Umbilical cord (tissue), 2 donors: Measurements from ENCODE around the gene RFTN2. TPM values are rescaled to one million over a fixed set of nuclear protein-coding genes. Genes with fewer than 3 reads are reported as not detected.

Source experiments
- DNase-seq: peaks from one replicate; pipeline ENCODE4 v3.0.0-alpha.2; 2015; ENCODE audit warnings: low spot score
- total RNA-seq: library from RNA; depleted of rRNA; stranded (reverse); fragments of >200 nt; gene quantifications from one replicate; pipeline ENCODE4 v1.2.3, GENCODE V29; 2014; ENCODE audit warnings: low replicate concordance; ENCODE audit not compliant: insufficient read depth

The RFTN2 gene
- total RNA-seq, 1 donor from 2014 or later, result 18.1 TPM

- DNase-seq, result no peak
These were observed 126.8 kb downstream of the RFTN2 start for GRCh38 chr2:197548582-197548981.

GRCh38 chr2:197547163-197547900, 128.1 kb downstream of the RFTN2 start:
- DNase-seq, result no peak

DNA sequence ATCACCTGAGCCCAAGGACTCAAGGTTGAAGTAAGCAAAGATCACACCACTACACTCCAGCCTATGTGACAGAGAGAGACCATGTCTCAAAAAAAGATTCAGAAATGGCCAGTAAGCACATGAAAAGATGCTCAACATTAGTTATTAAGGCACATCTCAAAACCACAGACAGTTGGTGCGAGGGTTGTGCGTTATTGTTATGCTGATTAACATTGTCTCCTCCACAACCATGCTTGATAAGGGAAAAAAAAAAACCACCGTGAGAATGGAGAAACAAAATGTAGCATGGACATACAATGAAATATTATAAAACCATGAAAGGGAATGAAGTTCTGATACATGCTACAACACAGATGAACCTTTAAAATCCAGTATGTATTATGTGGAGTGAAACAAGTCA, 132.2 kb downstream of the RFTN2 start:
- DNase-seq, result no peak

DNA sequence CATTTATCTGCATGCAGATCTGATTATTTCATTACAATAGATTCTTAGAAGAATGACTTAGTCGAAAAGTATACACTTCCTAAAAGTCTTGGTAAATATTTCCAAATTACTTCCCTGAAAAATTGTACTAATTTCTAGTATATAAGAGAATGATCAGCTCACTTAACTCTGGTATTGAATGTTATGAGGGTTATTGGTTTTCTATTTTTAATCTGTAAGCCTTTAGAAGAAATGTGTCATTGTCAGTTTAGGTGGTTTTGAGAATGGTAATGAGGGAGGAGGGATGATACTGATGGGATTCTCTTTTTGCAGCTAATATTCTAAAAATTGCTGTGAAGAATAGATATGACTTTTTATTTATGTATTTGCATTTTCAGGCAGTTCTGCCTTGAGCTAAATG, 135.7 kb downstream of the RFTN2 start:
- no peak for DNase-seq

GRCh38 chr2:197538412-197538811, 137.0 kb downstream of the RFTN2 start:
- no peak for DNase-seq

Other genes starting within 250 kb of the RFTN2 start
- 306 TPM for gene SF3B1, start 240.6 kb downstream of the RFTN2 start, total RNA-seq
- gene COQ10B, start 222.0 kb downstream of the RFTN2 start, total RNA-seq, result 41.7 TPM
- gene HSPD1, start 175.7 kb downstream of the RFTN2 start, total RNA-seq, result 174 TPM
- 78.2 TPM for gene HSPE1, start 175.2 kb downstream of the RFTN2 start, total RNA-seq
- gene MOB4, start 159.5 kb downstream of the RFTN2 start, total RNA-seq, result 49.1 TPM
- gene MARS2, start 29.8 kb upstream of the RFTN2 start, total RNA-seq, result 8.7 TPM
- 5.5 TPM for gene BOLL, start 109.7 kb upstream of the RFTN2 start, total RNA-seq
- gene PLCL1, start 129.0 kb upstream of the RFTN2 start, total RNA-seq, result 13.5 TPM